IPS-11a (cell line): Measurements from ENCODE around the gene FASTKD3.

Experiments used
- H3K4me3 ChIP-seq: one replicate; pipeline ENCODE4 v1.5.1; 2013; ENCODE audit warnings: low read depth, low read length, control low read depth

Gene FASTKD3

GRCh38 chr5:7850395-7851239, 18.2 kb downstream of the FASTKD3 start, which contains the start of gene CFAP90:
TSS of gene CFAP90 (minus strand) at chr5:7851133. CDS start at chr5:7851021, 112 bp downstream.
- peak within 1 kb of the TSS; percentile 56 for H3K4me3 ChIP-seq

- peak overlapping the region; percentile 56 for H3K4me3 ChIP-seq
These were observed 19.0 kb downstream of the FASTKD3 start for GRCh38 chr5:7849681-7850394.

- H3K4me3 ChIP-seq: no peak overlapping the region
These were observed 20.5 kb downstream of the FASTKD3 start for GRCh38 chr5:7848296-7848695.

GRCh38 chr5:7846327-7846726, 22.5 kb downstream of the FASTKD3 start:
- no peak overlapping the region for H3K4me3 ChIP-seq

GRCh38 chr5:7845557-7845956, 23.3 kb downstream of the FASTKD3 start:
- no peak overlapping the region for H3K4me3 ChIP-seq

- H3K4me3 ChIP-seq: no peak overlapping the region
These were observed 23.9 kb downstream of the FASTKD3 start for GRCh38 chr5:7844901-7845300.

GRCh38 chr5:7842531-7842930, 26.3 kb downstream of the FASTKD3 start:
- H3K4me3 ChIP-seq: no peak overlapping the region

GRCh38 chr5:7837403-7837802, 31.4 kb downstream of the FASTKD3 start:
- no peak overlapping the region for H3K4me3 ChIP-seq

- no peak overlapping the region for H3K4me3 ChIP-seq
These were observed 33.8 kb downstream of the FASTKD3 start for GRCh38 chr5:7834982-7835381.

- no peak overlapping the region for H3K4me3 ChIP-seq
These were observed 40.6 kb downstream of the FASTKD3 start for GRCh38 chr5:7828269-7828668.

- H3K4me3 ChIP-seq: no peak overlapping the region
These were observed 41.2 kb downstream of the FASTKD3 start for GRCh38 chr5:7827610-7828009.

GRCh38 chr5:7825630-7826029, 43.2 kb downstream of the FASTKD3 start:
- no peak overlapping the region for H3K4me3 ChIP-seq

GRCh38 chr5:7824995-7825394, 43.8 kb downstream of the FASTKD3 start:
- no peak overlapping the region for H3K4me3 ChIP-seq

GRCh38 chr5:7823594-7823993, 45.2 kb downstream of the FASTKD3 start:
- no peak overlapping the region for H3K4me3 ChIP-seq

GRCh38 chr5:7822449-7822848, 46.4 kb downstream of the FASTKD3 start:
- H3K4me3 ChIP-seq: no peak overlapping the region

- H3K4me3 ChIP-seq: no peak overlapping the region
These were observed 52.3 kb downstream of the FASTKD3 start for GRCh38 chr5:7816535-7816901.

GRCh38 chr5:7815892-7816534, 52.8 kb downstream of the FASTKD3 start:
- no peak overlapping the region for H3K4me3 ChIP-seq

- no peak overlapping the region for H3K4me3 ChIP-seq
These were observed 54.0 kb downstream of the FASTKD3 start for GRCh38 chr5:7814816-7815215.

- H3K4me3 ChIP-seq: no peak overlapping the region
These were observed 55.3 kb downstream of the FASTKD3 start for GRCh38 chr5:7813576-7813975.

- H3K4me3 ChIP-seq: no peak overlapping the region
These were observed 55.8 kb downstream of the FASTKD3 start for GRCh38 chr5:7813007-7813406.

GRCh38 chr5:7811715-7812114, 57.1 kb downstream of the FASTKD3 start:
- H3K4me3 ChIP-seq: no peak overlapping the region
